Pons (tissue), 1 donor: ENCODE data around the gene LGALS8.

Experiments used
- DNase-seq: peaks from one replicate; pipeline ENCODE4 v3.0.0-alpha.2; 2016; ENCODE audit warnings: low spot score

LGALS8 gene

GRCh38 chr1:236590553-236591150, 66.9 kb downstream of the LGALS8 start:
- no peak for DNase-seq

DNA sequence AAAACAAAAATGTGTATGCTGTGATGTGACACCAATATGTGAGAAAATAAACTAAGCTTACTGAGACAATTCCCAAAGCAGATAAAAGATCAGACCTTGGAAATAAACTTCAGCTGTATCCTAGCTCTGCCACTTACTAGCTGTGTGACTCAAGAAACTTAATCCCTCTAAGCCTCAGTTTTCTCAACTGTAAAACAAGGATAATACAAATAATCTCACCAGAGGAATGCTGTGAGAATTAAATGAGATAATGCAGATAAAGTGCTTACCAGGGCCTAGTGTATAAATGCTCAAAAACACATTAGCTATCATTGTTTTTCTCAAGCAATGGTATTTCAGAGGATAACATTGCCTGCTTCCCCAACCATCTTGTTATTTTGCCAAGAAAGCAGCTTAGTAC, 78.4 kb downstream of the LGALS8 start:
- no peak for DNase-seq
